Testis (tissue), 2 donors: ENCODE measurements around the gene HIRA.

Experiments
- POLR2A ChIP-seq: fragments of 450-650 bp; IDR thresholded peaks from one replicate; pipeline ENCODE4 v1.6.1; 2017; ENCODE audit warnings: antibody characterized with exemption, mild to moderate bottlenecking, moderate library complexity
- TF ChIP-seq, protein P1 (sequence below), 3 experiments: fragments of 450-650 bp in 2 of 3; fragments of 200-600 bp in 1 of 3; sonication (generic) in 1 of 3; IDR thresholded peaks; one replicate each; pipeline ENCODE4 v1.5.1; 2016 to 2019; ENCODE audit warnings: antibody characterized with exemption in 3 of 3, mild to moderate bottlenecking in 2 of 3, moderate library complexity in 1 of 3

DNA sequence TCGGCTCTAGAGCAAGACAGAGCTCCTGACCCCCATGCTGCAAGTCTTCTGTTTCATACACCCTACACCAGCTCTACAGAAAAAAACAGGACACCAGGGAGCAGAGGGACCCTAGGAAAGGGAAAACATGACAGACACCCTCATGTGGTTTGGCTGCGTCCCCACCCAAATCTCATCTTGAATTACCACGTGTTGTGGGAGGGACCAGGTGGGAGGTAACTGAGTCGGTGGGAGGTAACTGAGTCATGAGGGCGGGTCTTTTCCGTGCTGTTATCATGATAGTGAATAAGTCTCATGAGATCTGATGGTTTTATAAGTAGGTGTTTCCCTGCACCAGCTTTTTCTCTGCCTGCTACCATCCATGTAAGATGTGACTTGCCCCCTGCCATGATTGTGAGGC lies 22.6 kb upstream of the HIRA start:
- TF ChIP-seq, protein P1, sequence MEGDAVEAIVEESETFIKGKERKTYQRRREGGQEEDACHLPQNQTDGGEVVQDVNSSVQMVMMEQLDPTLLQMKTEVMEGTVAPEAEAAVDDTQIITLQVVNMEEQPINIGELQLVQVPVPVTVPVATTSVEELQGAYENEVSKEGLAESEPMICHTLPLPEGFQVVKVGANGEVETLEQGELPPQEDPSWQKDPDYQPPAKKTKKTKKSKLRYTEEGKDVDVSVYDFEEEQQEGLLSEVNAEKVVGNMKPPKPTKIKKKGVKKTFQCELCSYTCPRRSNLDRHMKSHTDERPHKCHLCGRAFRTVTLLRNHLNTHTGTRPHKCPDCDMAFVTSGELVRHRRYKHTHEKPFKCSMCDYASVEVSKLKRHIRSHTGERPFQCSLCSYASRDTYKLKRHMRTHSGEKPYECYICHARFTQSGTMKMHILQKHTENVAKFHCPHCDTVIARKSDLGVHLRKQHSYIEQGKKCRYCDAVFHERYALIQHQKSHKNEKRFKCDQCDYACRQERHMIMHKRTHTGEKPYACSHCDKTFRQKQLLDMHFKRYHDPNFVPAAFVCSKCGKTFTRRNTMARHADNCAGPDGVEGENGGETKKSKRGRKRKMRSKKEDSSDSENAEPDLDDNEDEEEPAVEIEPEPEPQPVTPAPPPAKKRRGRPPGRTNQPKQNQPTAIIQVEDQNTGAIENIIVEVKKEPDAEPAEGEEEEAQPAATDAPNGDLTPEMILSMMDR (IDR thresholded peaks at IDR 0.05): no peak
- TF ChIP-seq POLR2A: no peak
